IMR-90 (cell line): ENCODE results near the gene SPACA6. TPM values are rescaled to one million over a fixed set of nuclear protein-coding genes. Genes with fewer than 3 reads are reported as not detected.

Experiments used
- ATAC-seq: fragments of 200-7000 bp; cut with Tn5 transposase; 2 replicates; pipeline ENCODE4 v1.9.1; 2020; ENCODE audit warnings: low read depth, mild to moderate bottlenecking, moderate library complexity
- BruUV-seq: library from RNA; stranded (reverse); fragments of 400-500 nt; replicated peaks from 2 replicates; lab custom pipeline; 2021; lab: Mats Ljungman, UMichigan
- CTCF ChIA-PET: fragments of 300-600 bp; formaldehyde crosslinking; extraction: SDS; loops from one replicate; lab custom pipeline; 2021; ENCODE audit warnings: antibody characterized with exemption; lab: Yijun Ruan, JAX
- POLR2A ChIA-PET: fragments of 300-600 bp; sonication (Branson Sonifier 250); formaldehyde crosslinking; loops from one replicate; lab custom pipeline; 2022; ENCODE audit warnings: antibody characterized with exemption; ENCODE audit not compliant: unreplicated experiment; lab: Charles Lee
- DNase-seq: peaks from one replicate; pipeline ENCODE4 v3.0.0; 2013
- H2AFZ ChIP-seq: replicated peaks from 2 replicates; pipeline ENCODE3; 2013; ENCODE audit warnings: low read length, mild to moderate bottlenecking; ENCODE audit not compliant: poor library complexity
- H2AK5ac ChIP-seq: 2 replicates; pipeline ENCODE4 v1.6.1; 2013; ENCODE audit warnings: low read depth, low read length, inconsistent platforms
- H2AK9ac ChIP-seq: replicated peaks from 2 replicates; pipeline ENCODE3; 2013; ENCODE audit warnings: mild to moderate bottlenecking, low read depth, low read length, moderate library complexity; ENCODE audit not compliant: poor library complexity
- H2BK120ac ChIP-seq: 2 replicates; pipeline ENCODE4 v1.6.1; 2013; ENCODE audit warnings: low read depth, low read length, inconsistent platforms
- H2BK15ac ChIP-seq: 3 replicates; pipeline ENCODE4 v1.6.1; 2013; ENCODE audit warnings: low read depth, low read length, inconsistent platforms
- H2BK20ac ChIP-seq: 2 replicates; pipeline ENCODE4 v1.6.1; 2013; ENCODE audit warnings: low read depth, mild to moderate bottlenecking, inconsistent platforms, low read length, moderate library complexity
- H2BK5ac ChIP-seq: 2 replicates; pipeline ENCODE4 v1.6.1; 2013; ENCODE audit warnings: mild to moderate bottlenecking, low read depth, low read length, inconsistent platforms; ENCODE audit not compliant: poor library complexity, severe bottlenecking
- H3K14ac ChIP-seq: replicated peaks from 2 replicates; pipeline ENCODE4 v1.6.1; 2013; ENCODE audit warnings: low read depth, low read length, inconsistent platforms
- H3K18ac ChIP-seq: 2 replicates; pipeline ENCODE4 v1.6.1; 2013; ENCODE audit warnings: low read depth, low read length, control low read depth
- H3K23ac ChIP-seq: 2 replicates; pipeline ENCODE4 v1.6.1; 2013; ENCODE audit warnings: low read depth, low read length, inconsistent platforms
- H3K27ac ChIP-seq: 2 replicates; pipeline ENCODE4 v1.5.1; 2013; ENCODE audit warnings: mild to moderate bottlenecking, control low read depth, low read length; ENCODE audit not compliant: insufficient read depth
- H3K27me3 ChIP-seq: 2 replicates; pipeline ENCODE4 v1.6.1; 2013; ENCODE audit warnings: low read length; ENCODE audit not compliant: control insufficient read depth, insufficient read depth
- H3K36me3 ChIP-seq: 2 replicates; pipeline ENCODE4 v1.6.1; 2013; ENCODE audit warnings: low read length, mixed read lengths; ENCODE audit not compliant: control insufficient read depth, insufficient read depth
- H3K4ac ChIP-seq: 2 replicates; pipeline ENCODE4 v1.6.1; 2013; ENCODE audit warnings: low read depth, low read length, inconsistent platforms
- H3K4me1 ChIP-seq: 2 replicates; pipeline ENCODE4 v1.6.1; 2013; ENCODE audit warnings: low read length, mixed read lengths; ENCODE audit not compliant: control insufficient read depth, insufficient read depth
- H3K4me2 ChIP-seq: 2 replicates; pipeline ENCODE4 v1.6.1; 2013; ENCODE audit warnings: low read depth, mild to moderate bottlenecking, control low read depth, low read length, moderate library complexity
- H3K4me3 ChIP-seq: 2 replicates; pipeline ENCODE4 v1.5.1; 2013; ENCODE audit warnings: low read depth, mild to moderate bottlenecking, control low read depth, low read length, moderate library complexity; ENCODE audit not compliant: insufficient read depth
- H3K56ac ChIP-seq: 2 replicates; pipeline ENCODE4 v1.6.1; 2013; ENCODE audit warnings: low read length, inconsistent platforms; ENCODE audit not compliant: insufficient read depth; ENCODE audit errors: extremely low read depth
- H3K79me1 ChIP-seq, 2 experiments: 2 replicates each; pipeline ENCODE4 v1.6.1; 2013; ENCODE audit warnings: low read length in 2 of 2, inconsistent platforms in 1 of 2, low read depth in 1 of 2
- H3K9ac ChIP-seq: 2 replicates; pipeline ENCODE4 v1.6.1; 2013; ENCODE audit warnings: low read depth, low read length, control low read depth
- H3K9me1 ChIP-seq: 2 replicates; pipeline ENCODE4 v1.6.1; 2013; ENCODE audit warnings: low read length, inconsistent platforms; ENCODE audit not compliant: insufficient read depth
- H3K9me3 ChIP-seq: 2 replicates; pipeline ENCODE4 v1.6.1; 2013; ENCODE audit warnings: low read length; ENCODE audit not compliant: control insufficient read depth, insufficient read depth
- H4K20me1 ChIP-seq: 2 replicates; pipeline ENCODE4 v1.6.1; 2013; ENCODE audit warnings: low read length, inconsistent platforms; ENCODE audit not compliant: insufficient read depth
- H4K5ac ChIP-seq: 2 replicates; pipeline ENCODE4 v1.6.1; 2013; ENCODE audit warnings: mild to moderate bottlenecking, low read depth, low read length, control low read depth
- H4K8ac ChIP-seq, 2 experiments: 2 replicates each; pipeline ENCODE4 v1.6.1; 2013; ENCODE audit warnings: low read depth in 2 of 2, low read length in 2 of 2, control low read depth in 1 of 2, inconsistent platforms in 1 of 2
- H4K91ac ChIP-seq: 2 replicates; pipeline ENCODE4 v1.6.1; 2013; ENCODE audit warnings: low read depth, low read length, inconsistent platforms; ENCODE audit not compliant: insufficient read depth
- BHLHE40 ChIP-seq: fragments of 150-350 bp; IDR thresholded peaks from 2 replicates; pipeline ENCODE4 v1.6.1; 2016; ENCODE audit warnings: mild to moderate bottlenecking, low read depth, low read length
- CEBPB ChIP-seq: IDR thresholded peaks from 2 replicates; pipeline ENCODE4 v1.6.1; 2012; ENCODE audit warnings: low read depth, low read length, improper control_type of control experiment
- CHD1 ChIP-seq: IDR thresholded peaks from 2 replicates; pipeline ENCODE4 v1.6.1; 2012; ENCODE audit warnings: low read depth, low read length, improper control_type of control experiment
- CTCF ChIP-seq: conservative IDR thresholded peaks from 2 replicates; pipeline ENCODE4 v1.5.1; 2012; ENCODE audit warnings: mild to moderate bottlenecking, low read depth, low read length, improper control_type of control experiment
- ELK1 ChIP-seq: fragments of 150-350 bp; IDR thresholded peaks from 2 replicates; pipeline ENCODE4 v1.6.1; 2016; ENCODE audit warnings: low read depth, mild to moderate bottlenecking, low read length, moderate library complexity, borderline replicate concordance
- FOS ChIP-seq: fragments of 150-350 bp; IDR thresholded peaks from 2 replicates; pipeline ENCODE4 v1.6.1; 2016; ENCODE audit warnings: low read depth, low read length
- MAFK ChIP-seq: IDR thresholded peaks from 2 replicates; pipeline ENCODE4 v1.6.1; 2012; ENCODE audit warnings: low read depth, low read length, improper control_type of control experiment
- MAZ ChIP-seq: IDR thresholded peaks from 2 replicates; pipeline ENCODE4 v1.6.1; 2012; ENCODE audit warnings: low read depth, mild to moderate bottlenecking, low read length, improper control_type of control experiment, moderate library complexity, borderline replicate concordance
- MXI1 ChIP-seq: IDR thresholded peaks from 2 replicates; pipeline ENCODE4 v1.6.1; 2012; ENCODE audit warnings: low read depth, mild to moderate bottlenecking, low read length, moderate library complexity, borderline replicate concordance
- NFE2L2 ChIP-seq: fragments of 150-350 bp; IDR thresholded peaks from 2 replicates; pipeline ENCODE4 v1.6.1; 2016; ENCODE audit warnings: low read depth, mild to moderate bottlenecking, low read length
- POLR2A ChIP-seq: IDR thresholded peaks from 2 replicates; pipeline ENCODE4 v1.6.1; 2012; ENCODE audit warnings: mild to moderate bottlenecking, low read depth, low read length
- RAD21 ChIP-seq: IDR thresholded peaks from 2 replicates; pipeline ENCODE4 v1.6.1; 2012; ENCODE audit warnings: low read length, improper control_type of control experiment
- RCOR1 ChIP-seq: IDR thresholded peaks from 2 replicates; pipeline ENCODE4 v1.6.1; 2012; ENCODE audit warnings: mild to moderate bottlenecking, low read length, improper control_type of control experiment; ENCODE audit not compliant: insufficient replicate concordance
- RFX5 ChIP-seq: IDR thresholded peaks from 2 replicates; pipeline ENCODE4 v1.8.0; 2012; ENCODE audit warnings: low read depth, mild to moderate bottlenecking, low read length, moderate library complexity
- SMC3 ChIP-seq: fragments of 150-350 bp; IDR thresholded peaks from 2 replicates; pipeline ENCODE4 v1.6.1; 2016; ENCODE audit warnings: low read depth, mild to moderate bottlenecking, antibody characterized with exemption, low read length, moderate library complexity
- USF2 ChIP-seq: fragments of 150-350 bp; IDR thresholded peaks from 2 replicates; pipeline ENCODE4 v1.6.1; 2017; ENCODE audit warnings: mild to moderate bottlenecking, antibody characterized with exemption, low read length, low read depth
- whole genome bisulfite sequencing, 2 experiments: methylation state at CpG; one replicate each; pipeline versions ENCODE4 v1.1.5 to v1.1.7; 2013; ENCODE audit warnings: missing lambda C conversion rate in 2 of 2; ENCODE audit not compliant: insufficient read length in 1 of 2; ENCODE audit errors: extremely low coverage in 2 of 2; 5-methylcytosine and 5-hydroxymethylcytosine counted together
- dilution Hi-C: fragments of 300-500 bp; cut with HindIII; formaldehyde crosslinking; loops from one replicate; pipeline ENCODE4 v1.14.3; 2018; ENCODE audit warnings: low sequenced_read_pairs; ENCODE audit not compliant: unreplicated experiment
- in situ Hi-C: fragments of 300-500 bp; cut with MboI; formaldehyde crosslinking; loops from 3 replicates; pipeline ENCODE4 v1.14.3; 2019; ENCODE audit warnings: low sequenced_read_pairs, inconsistent platforms, mixed read lengths
- intact Hi-C: fragments of 100-400 bp; cut with micrococcal nuclease; formaldehyde crosslinking; loops from 2 replicates; pipeline ENCODE4 v1.10.0; 2022
- polyA plus RNA-seq, 3 experiments: library from polyadenylated mRNA; depleted of rRNA; stranded (reverse); fragments of >200 nt; gene quantifications; 2 replicates each; pipeline ENCODE4 v1.2.3, GENCODE V29; 2012; ENCODE audit warnings: low replicate concordance in 1 of 3
- total RNA-seq: library from RNA; depleted of rRNA; stranded (reverse); fragments of >200 nt; gene quantifications from 2 replicates; pipeline ENCODE4 v1.2.3, GENCODE V29; 2012

The SPACA6 gene
- total and polyA plus RNA-seq, 2 of the 4 experiments (the other 2 are of a cell fraction): 1.3 to 13.6 TPM

- Histone ChIP-seq H3K79me1 (no peaks in the 10 kb centered on the region), H2BK5ac (no peak overlapping the region), H3K23ac (no peak overlapping the region), H2AFZ (no peak overlapping the region), H2BK120ac (no peak overlapping the region), H3K9ac (no peak overlapping the region), H3K14ac (no peak overlapping the region), H4K20me1 (no peaks in the 10 kb centered on the region), H3K4ac (no peak overlapping the region), H2BK15ac (no peak overlapping the region), H4K91ac (no peak overlapping the region), H3K18ac (no peak overlapping the region), H3K9me1 (no peaks in the 10 kb centered on the region), H2BK20ac (no peak overlapping the region), H3K4me2 (no peak overlapping the region), H3K56ac (no peak overlapping the region), H3K27me3 (no peaks in the 10 kb centered on the region), H3K36me3 (no peaks in the 10 kb centered on the region), H2AK5ac (no peak overlapping the region), H3K4me3 (no peak overlapping the region), H3K9me3 (0 out of 2 replicates have a peak, but pooled peaks cover 4% of the 10 kb centered on the region), H4K8ac (no peak overlapping the region), H4K5ac (no peak overlapping the region), H2AK9ac (no peak overlapping the region), H3K4me1 (no peaks in the 10 kb centered on the region), H3K27ac (no peak overlapping the region)
- in situ Hi-C loops: no loop called here
- DNase-seq: no peak
- no CpG with 5 or more reads among the region's 7 CpGs for WGBS, 2 experiments
- ChIA-PET CTCF (no interaction called here), POLR2A (no interaction called here)
- TF ChIP-seq MAFK: no peak
- no peak for TF ChIP-seq SMC3
- no peak for TF ChIP-seq CHD1
- TF ChIP-seq POLR2A: no peak
- TF ChIP-seq MXI1: no peak
- no peak for TF ChIP-seq MAZ
- TF ChIP-seq USF2: no peak
- TF ChIP-seq RAD21: no peak
- TF ChIP-seq CTCF: no peak
- no peak for TF ChIP-seq RFX5
- no peak for TF ChIP-seq ELK1
- TF ChIP-seq FOS: no peak
- TF ChIP-seq BHLHE40: no peak
- no peak for TF ChIP-seq NFE2L2
- TF ChIP-seq CEBPB: no peak
- TF ChIP-seq RCOR1: no peak
- dilution Hi-C loops: no loop called here
- BruUV-seq: no TSS peak
- intact Hi-C loops: no loop called here
- no peak for ATAC-seq
Measured at GRCh38 chr19:51733742-51734522, 40.8 kb downstream of the SPACA6 start.
